ENCODE data around the gene TRIM40. TPM values are rescaled to one million over a fixed set of nuclear protein-coding genes. Genes with fewer than 3 reads are reported as not detected.
A peak's percentile ranks its signal among the peaks of the same experiment; 100 is the strongest.

TRIM40 gene
- not detected in 2 replicates for total RNA-seq (2014; rRNA removed; shearing (Covaris generic))

GRCh38 chr6:30135757-30136156 lies at the start of gene TRIM40:
Gene TRIM40, plus strand, starts transcription at chr6:30136140. Its CDS starts 897 bp downstream, at chr6:30137037.
- DNase-seq (ENCODE audit: low read depth): no peak

DNA sequence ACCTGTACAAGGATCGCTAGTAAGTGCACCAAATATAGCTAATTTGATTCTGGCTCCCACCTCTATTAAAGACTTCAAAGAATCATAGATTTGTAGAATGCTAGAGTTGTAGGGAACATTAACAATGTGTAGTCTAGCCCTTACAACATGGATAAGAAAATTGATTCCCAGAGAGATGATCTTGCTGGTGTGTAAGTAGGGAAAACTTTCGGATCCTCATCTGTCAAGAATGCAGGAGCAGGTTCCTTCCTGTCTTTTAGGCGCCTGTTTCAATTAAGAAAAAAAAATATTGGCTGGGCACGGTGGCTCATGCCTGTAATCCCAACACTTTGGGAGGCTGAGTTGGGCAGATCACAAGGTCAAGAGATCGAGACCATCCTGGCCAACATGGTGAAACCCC lies 48.1 kb upstream of the TRIM40 start:
- no peak for DNase-seq (ENCODE audit: low read depth)

GRCh38 chr6:30091577-30092381 lies 44.2 kb upstream of the TRIM40 start:
- DNase-seq (ENCODE audit: low read depth): peak; percentile 87

- no peak for DNase-seq (ENCODE audit: low read depth)
Measured at GRCh38 chr6:30092852-30093543, 42.9 kb upstream of the TRIM40 start.

DNA sequence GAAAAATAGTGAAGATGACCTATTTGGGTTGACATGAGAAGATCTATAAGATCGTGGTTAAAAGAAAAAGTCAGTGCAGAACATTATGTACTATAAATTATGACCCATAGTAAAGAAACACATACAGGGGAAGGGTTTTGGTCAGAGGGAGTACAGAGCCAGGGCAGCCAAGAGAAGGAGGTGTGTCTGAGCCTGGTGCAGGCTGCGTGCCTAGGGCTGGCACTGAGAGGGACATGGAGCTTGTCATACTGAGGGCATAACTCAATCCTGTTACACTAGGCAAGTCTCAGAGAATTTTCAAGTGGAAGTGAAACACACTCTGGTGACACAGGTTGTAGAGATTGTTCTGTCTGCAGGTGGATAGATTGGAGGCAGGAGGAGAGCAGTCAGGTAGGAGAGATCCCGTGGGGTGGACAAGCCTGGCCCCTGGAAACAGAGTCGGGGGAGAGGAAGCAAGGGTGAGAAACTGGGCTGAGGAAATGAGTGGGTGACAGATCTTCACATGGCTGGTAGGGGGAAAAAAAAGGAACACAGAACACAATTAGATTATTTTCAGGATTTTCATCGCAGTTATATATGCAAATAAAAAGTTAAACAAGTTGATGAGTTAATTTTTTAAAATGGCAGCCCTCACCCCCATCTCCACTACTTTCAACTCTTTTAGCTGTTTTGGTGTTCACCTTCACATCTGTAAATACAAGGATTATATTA lies 41.8 kb upstream of the TRIM40 start:
- DNase-seq (ENCODE audit: low read depth): no peak

- no peak for DNase-seq (ENCODE audit: low read depth)
Measured at GRCh38 chr6:30096829-30097228, 39.1 kb upstream of the TRIM40 start.

DNA sequence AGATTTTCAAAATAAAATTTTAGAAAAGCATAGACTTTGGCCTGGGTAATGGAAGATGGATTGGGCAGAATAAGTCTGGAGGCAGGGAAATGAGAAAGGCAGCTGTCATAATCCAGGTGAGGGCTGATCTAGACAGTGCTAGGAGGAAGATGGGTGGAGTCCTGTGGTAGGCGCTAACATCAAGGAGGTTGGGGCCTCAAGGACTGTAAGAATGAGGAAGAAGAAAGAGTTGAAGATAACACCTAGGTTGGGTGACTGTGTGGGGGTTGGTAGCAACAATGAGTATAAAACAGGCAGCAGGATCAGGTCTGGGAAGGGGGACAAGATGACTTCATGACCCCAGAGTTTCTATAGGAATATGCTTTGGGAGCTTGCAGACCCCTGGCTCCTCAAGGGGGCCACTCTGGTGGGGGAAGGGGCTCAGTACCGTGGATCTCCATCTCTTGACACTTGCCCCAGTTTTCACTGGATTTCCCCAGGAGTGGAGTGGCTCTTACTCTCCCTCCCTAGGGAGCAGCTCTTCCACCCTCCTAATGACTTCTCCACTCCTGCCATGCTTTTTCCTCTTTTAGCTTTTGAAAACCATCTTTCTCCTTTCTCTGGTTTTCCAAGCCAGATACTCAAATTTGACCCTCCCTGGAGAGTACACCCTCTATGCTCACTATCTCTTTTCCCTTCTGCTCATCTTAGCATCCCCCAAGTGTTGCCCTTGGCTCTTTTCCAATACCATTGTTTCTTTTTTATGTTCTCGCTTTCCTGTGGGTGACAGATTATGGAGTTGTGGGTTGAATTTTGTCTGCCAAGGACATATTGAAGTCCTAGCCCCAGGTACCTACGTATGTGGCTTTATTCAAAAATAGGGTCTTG lies 37.8 kb upstream of the TRIM40 start:
- no peak for DNase-seq (ENCODE audit: low read depth)

DNA sequence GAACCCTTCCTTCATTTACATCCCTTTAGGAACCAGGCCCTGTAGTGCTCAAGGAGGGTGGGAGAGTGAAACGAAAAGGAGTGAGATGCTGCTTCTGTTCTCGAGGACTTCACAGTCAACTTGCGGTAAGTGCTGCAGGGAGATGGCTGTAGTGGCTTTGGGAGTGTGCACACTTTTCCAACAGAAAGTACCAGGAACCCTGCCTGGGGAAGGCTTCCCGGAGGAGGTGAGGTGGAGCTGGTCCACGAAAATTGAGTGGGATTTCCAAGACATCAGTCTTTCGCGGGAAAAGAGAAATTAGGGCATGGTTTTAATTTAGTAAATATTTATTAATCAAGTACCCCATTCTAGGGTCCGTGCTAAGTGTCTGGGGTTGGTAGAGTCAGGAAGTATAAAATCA lies 35.8 kb upstream of the TRIM40 start:
- no peak for DNase-seq (ENCODE audit: low read depth)

DNA sequence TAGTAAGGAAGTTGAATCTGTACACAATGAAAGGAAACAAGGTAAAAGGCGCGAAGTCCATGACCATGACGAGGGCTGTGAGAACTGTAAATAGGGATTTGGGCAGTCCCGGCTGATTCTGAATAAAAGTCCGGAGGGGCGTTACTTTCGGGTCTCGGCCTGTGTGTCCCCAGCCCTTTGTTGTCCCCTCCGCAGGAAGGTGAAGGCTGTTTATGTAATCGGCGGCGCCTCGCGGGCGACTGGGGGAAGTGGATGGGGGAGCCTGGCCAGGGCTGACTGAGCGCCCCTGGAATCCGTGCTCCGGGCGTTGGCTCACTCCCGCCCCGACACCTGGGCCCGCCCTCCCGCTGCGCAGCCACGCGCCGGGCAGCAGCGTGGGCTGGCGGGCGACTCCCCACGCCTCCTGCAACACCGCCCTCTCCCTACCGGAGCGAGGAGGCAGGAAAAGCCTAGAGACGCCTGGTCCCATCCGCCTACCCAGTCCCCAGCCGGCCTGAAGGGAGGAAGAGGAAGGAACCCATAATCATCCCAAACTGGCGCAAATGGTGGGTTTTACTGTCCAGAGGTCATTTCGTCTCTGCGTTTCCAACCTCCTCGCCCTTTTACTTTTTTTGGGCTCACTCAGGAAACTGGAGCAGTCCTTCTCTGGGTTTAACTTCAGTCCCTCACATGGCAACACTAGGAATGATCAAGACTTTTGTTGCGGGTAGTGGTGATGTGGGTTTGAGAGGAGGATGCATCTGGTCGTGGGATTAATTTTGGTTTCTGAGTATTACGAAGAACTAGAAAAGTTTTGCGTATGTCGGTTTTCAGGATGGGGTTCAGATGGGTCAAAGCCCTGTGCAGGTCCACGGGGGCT lies 35.1 kb upstream of the TRIM40 start:
- peak; percentile 67 for DNase-seq (ENCODE audit: low read depth)

DNA sequence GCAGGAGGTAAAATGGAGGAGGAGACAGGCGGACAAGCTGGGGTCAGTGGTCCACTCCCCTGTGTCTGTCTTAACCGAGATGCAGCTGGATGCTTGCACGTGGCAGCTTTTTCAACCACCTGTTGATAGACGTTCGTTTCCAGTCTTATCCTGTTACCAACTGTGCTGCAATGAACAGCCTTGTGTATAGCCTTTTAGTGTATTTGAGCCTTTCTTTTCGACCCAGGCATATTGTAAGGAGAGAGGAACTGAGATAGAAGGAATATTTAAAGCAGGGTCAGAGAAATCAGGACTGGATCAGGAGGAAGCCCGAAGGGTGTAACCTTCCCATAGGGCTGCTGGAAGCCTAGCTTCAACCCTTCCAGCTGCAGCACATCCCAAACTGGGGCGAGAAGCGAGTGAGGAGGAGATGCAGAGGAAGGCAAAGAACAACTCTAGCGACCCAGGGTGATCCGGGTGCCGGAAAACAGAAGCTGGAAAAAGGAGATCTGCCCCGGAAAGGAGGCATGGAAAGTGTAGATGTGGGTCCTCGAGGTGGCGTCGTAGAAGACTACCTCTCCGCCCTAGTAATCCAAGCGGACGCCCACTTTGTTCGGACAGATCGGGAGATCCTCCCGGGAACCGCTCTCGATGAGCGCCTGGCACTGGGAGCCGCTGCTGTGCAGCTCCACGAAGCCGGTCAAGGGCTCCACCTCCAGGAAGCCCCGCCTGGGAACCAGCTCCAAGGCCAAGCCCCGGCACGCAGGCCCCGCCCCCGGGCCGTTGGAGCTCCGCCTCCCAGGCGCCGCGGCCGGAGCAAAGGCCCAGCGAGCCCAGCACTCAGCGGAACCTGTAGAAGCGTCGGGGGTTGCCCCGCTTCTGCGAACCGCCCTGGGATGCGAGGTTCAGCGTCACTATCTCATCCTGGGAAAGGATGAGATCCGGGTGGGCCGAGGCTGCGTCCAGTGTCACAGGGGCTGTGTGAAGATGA lies 34.2 kb upstream of the TRIM40 start:
- DNase-seq (ENCODE audit: low read depth): peak; percentile 95

DNA sequence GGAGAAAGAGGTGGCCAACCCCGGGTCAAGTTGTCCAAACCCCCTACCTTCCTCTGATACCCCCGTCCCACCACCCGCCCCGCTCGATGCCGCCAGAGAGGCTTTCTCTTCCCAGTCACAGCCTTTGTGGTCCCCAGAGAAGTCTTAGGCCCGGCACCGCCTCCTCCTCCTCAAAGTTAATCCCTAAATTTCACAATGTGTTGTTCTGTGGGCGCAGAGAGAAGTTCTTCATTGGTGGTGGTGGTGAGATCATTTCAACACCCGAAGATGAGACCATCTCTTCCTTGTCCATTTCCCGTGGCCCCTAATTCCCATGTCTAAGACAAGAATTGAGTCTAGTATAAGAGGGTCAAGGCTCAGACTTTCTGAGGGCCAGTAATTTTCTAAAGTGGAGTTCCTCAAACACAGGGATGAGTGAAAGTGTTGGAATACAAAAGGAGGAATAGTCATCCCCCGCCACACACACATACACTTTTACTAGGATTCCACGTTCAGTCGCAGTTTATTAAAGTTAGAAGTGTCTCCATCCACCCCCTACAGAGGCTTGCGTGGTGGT lies 33.4 kb upstream of the TRIM40 start:
- peak; percentile 39 for DNase-seq (ENCODE audit: low read depth)

DNA sequence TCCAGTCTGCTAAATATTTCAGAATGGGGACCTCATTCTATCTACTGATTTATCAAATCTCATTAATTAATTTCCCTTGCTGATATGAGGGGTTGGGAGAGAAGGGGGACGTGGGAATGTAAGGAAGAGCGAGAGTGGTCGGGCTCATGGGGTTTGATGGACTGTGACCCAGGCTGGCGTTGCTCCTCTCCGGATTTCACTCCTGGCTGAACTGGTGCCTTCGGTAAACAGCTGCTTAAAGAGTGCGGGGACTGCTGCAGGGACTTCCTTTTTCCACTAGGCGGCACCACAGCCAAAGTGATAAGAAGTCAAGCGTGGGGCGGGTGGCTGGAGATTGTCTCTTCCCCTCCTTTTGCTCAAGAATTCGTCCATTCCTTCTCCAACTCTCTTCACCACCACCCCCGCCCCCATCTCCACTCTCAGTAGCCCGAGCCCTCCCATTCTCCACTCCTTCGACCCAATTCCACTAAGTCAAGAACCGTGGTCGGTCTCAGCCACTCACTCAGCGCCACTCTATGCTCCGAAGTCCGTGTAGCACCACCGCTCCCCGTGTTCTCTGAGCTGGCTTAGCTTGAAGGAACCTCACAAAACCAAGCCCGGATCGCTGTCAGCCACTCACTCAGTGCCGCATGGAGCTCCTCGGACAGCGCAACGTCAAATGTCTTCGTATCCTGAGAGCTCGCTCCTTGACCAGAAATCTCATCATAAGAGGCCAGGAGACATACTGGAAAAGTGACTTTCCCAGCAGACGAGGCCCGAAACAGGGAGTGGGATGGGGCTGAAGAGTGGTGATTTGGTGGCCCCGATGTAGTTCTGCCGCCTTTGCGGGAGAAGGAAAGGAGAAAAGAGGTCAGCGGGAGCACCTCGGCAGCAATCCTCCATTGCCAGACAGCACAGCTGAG lies 32.7 kb upstream of the TRIM40 start:
- DNase-seq (ENCODE audit: low read depth): peak; percentile 91

- DNase-seq (ENCODE audit: low read depth): no peak
Measured at GRCh38 chr6:30103872-30104179, 32.1 kb upstream of the TRIM40 start.

DNA sequence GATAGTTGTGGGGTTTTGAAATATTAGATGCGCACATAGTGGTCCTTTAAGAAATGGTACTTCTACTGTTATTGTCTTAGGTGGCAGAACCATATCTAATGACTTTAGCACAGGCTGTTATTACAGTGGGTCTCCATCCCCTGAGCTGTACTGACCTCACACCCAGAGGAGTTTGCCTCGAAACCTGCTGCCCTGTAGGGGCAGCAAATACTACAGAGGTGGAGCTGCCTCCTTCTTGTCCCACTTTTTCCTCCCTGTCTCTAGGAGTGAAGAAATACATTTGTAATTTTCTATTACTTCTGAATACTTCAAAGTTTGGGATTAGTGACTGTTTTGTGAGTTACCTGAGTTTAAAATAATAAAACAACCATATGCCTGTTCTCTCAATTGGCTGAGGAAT lies 31.3 kb upstream of the TRIM40 start:
- DNase-seq (ENCODE audit: low read depth): no peak

- no peak for DNase-seq (ENCODE audit: low read depth)
Measured at GRCh38 chr6:30111266-30111856, 24.6 kb upstream of the TRIM40 start.

- DNase-seq (ENCODE audit: low read depth): no peak
Measured at GRCh38 chr6:30112402-30112994, 23.4 kb upstream of the TRIM40 start.

DNA sequence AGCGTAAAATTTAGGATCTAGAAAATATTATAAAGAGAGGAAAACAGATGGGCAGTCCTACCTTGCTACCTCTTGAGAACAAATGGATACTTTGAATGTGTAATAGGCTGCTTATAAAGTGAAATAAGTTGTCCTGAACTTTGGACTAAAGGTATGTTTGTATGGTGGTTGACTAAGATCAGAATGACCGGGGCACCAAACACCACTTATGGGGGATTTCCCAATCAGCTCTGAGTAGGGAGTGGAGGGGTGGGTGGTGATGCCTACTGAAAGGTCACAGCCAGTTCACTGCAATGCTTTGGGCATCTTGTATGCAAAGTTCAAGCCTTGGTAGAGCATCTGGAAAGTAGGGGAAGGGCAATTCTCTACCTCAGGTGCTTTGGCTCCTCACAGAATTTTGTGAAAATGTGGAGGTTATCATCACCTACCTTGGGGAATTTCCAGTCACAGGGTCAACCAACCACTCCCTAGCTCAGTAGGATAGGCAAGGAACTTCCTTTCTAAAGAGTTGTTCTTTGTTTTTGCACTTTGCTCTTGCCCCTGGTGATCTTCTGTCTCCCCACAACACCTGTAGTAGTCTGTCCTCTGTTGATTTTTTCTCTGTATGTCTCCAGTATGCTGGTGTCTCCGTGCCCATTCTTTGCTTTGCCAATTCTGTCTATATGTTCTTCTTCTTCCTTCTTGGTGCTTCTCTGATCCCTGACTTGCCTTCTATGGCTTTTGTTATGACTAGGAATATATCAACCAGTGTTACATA lies 22.8 kb upstream of the TRIM40 start, which contains the start of gene TRIM31:
TRIM31 (minus strand) TSS at position 88 of the 757 bp plus-strand sequence. CDS start 285 bp downstream, outside the sequence.
- DNase-seq (ENCODE audit: low read depth): no peak

Measured in Daoy (cell line).